Right renal cortex interstitium (tissue), 3 donors: ENCODE measurements around the gene FBXW11. TPM values are rescaled to one million over a fixed set of nuclear protein-coding genes. Genes with fewer than 3 reads are reported as not detected.

Experiments used
- DNase-seq, 3 donors: peaks; one replicate each; pipeline ENCODE4 v3.0.0-alpha.2; 2013; ENCODE audit warnings: low read depth in 3 of 3, low spot score in 2 of 3
- polyA plus RNA-seq, 3 donors: library from polyadenylated mRNA; unstranded; fragments of 120-200 nt; gene quantifications; one replicate each; pipeline ENCODE4 v1.2.1, GENCODE V29; 2013; ENCODE audit not compliant: insufficient read length in 3 of 3

FBXW11 gene
- polyA plus RNA-seq, 3 donors: 59.8 to 61.3 (median 60.0) TPM

DNA sequence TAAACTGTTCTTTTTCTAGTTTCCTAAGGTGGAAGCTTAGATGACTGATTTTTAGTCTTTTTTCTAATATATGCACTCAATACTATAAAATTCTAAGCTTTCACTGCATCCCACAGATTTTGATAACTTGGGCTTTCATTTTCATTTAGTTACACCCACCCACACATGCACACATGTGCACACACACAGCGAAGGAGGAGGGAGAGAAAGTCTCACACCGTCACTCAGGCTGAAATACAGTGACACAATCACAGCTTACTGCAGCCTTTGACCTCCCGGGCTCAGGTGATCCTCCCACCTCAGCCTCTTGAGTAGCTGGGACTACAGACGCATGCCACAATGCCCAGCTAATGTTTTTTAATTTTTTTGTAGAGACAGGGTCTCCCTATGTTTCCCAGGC is 124.3 kb downstream of the FBXW11 start:
- no peak for DNase-seq

DNA sequence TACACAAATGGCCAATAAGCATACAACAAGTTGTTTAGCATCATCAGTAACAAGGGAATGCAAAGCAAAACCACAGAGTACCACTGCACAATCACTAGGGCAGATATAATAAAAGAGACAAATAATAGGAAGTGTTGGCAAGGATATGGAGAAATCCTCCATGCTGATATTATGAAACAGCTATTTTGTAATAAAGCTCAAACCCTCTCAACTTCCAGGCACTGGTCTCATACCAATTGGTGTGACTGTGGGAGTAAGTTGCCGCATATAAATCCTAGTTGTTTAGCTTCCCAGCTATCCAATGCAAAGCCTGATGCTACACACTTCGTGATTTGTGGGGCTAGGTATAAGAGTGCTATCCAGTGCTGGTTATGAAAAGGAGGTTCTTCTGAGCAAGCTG is 132.2 kb downstream of the FBXW11 start:
- DNase-seq: no peak

DNA sequence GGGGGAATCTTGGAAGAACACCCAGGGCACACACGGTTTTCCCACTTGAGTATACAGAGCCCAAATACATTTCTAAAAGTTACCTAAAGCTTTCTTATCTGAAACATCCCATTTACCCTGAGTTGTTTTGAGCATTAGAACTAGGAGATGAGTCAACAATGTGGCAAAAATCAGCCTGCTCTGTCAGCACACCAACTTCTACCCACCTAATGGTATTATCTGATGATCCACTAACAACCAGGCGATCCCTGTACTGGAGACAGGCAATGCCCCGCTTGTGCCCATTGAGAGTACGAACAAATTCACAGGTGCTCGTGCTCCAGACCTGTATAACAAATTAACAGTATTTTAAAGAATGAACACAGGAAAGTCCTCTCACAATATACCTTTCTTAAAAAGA is 133.8 kb downstream of the FBXW11 start:
- no peak for DNase-seq

DNA sequence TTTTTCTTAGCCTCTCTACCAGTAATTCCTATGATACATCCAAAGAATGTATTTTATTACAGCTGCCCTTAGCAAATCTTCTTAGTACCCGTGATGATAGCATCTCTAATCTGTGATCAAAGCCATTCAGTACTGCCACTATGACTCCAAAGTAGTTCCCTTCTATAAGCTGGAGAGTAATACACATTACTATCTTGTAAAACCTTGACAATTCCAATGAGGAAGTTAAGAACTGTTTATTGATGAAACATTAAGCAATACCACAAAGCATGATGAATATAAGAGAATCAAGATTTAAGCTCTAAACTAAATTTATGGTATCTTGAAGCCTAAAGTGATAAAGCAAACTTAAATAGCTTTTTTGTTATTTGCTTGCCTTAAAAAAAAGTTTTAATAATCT is 134.7 kb downstream of the FBXW11 start:
- no peak for DNase-seq

- no peak for DNase-seq
These were observed 136.5 kb downstream of the FBXW11 start for GRCh38 chr5:171869956-171870355.

DNA sequence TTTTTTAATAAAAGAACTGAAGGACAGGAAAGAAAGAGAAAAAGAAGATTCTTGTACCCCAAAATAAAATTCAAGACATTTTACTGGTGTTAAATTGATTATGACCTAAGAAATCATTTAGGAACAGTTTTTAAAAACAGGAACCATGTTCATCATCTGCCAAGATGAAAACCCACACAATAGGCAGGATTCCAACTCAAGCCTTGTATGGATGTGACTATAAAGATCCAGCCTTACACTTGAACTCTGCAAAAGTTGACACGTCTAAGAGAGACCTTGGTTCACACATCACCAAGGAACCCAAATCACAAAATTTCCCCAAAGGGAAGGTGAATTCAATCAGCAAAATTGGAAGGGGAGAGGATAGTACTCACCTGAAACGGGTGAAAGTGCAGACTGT is 138.2 kb downstream of the FBXW11 start:
- no peak for DNase-seq

DNA sequence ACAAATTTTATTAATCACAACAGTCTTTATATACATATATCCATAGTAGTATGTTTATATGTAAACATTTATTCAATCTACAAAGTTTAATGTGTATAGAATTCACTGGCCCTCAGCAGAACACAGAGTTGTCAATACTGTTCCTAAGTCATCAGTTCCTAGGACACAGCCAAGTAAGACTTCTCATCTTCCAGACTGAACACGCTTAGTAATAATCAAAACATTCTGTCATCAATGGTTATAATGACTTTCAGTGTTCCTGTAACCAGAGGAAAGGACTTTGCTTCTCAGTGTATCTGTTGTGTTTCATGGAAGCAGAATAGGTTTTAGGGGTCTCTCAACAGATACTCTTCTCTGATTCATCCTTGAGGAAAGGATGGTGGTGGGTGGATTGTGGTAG is 138.7 kb downstream of the FBXW11 start:
- no peak for DNase-seq

GRCh38 chr5:171865471-171865870 is 141.0 kb downstream of the FBXW11 start:
- no peak for DNase-seq

- DNase-seq: no peak
These were observed 142.5 kb downstream of the FBXW11 start for GRCh38 chr5:171863935-171864334.

DNA sequence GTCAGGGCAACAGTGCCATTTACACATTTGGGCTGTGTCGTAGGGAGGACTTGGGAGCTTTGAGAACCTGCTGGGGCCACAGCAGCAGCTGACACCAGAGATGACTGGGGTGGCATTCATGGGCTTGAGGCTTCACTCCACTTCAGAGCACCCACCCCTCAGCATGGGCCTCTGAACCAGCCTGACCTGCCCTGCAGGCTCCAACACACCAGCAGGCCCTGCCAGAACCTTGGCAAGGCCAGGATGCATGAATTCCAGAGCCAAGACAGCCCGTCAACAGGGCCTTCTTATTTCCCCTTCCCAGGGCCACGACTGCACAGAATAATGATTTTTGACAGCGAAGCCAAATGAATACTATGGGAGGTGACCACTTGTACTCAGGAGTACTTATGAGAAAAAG is 143.8 kb downstream of the FBXW11 start:
- DNase-seq: no peak

DNA sequence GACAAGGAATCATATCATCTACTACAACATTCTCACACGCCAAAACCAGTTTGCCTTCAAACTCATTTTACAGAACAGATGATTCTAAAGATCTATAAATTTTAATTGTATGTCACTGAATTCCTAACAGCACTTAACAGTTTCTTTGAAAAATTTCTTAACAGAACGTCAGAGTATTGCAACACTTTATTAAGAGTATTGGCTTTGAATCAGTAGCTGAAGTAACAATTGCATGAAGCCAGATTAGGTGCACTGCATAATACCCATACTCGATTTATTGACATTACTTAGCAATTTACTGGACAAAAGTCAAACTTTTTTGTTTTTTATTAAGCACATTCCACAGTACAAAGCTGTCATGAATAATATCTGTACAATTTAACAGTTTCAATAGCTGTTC is 145.1 kb downstream of the FBXW11 start:
- DNase-seq: no peak

GRCh38 chr5:171858303-171858702 is 148.1 kb downstream of the FBXW11 start:
- no peak for DNase-seq

DNA sequence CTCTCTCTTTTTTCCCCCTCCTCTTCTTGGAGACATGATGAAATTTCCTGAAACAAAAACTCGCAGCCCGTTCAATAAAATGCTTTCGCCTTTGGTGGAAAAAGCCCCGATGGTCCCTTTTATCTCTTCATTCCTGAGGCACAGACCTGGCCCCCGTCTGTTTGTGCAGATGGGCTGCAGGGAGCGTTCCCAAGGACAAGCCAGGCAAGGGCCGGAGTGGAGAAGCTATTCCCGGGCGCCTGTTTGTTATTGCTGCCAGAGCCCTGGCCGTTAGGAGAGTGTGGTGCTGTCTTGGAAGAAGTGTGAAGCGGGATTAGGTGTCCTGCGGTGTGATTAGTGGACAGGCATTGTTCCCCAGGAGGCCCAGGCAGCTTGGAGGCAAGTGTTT is 149.0 kb downstream of the FBXW11 start:
- no peak for DNase-seq

- DNase-seq: no peak
These were observed 150.4 kb downstream of the FBXW11 start for GRCh38 chr5:171855798-171856763.

DNA sequence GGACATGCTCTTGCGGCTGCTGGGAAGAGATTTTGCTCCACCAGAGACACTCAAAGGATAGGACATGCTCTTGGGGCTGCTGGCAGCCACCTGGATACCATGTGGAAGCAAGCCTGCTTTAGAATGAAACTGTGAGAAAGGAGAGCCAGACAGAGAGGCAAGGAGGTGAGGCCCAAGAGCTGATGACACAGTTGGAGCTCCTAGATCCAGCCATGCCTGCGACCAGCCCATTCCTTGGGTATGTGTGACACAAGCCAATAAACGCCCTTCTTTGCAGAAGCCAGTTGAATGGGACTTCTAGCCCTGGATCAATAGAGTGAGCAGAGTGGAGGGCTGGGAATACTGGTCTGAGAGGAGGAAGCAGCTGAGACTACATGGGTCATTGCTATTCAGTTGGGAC is 151.2 kb downstream of the FBXW11 start:
- no peak for DNase-seq

- DNase-seq: no peak
These were observed 154.2 kb downstream of the FBXW11 start for GRCh38 chr5:171852255-171852681.

- no peak for DNase-seq
These were observed 155.2 kb downstream of the FBXW11 start for GRCh38 chr5:171851251-171851650.

GRCh38 chr5:171850324-171850947 is 156.0 kb downstream of the FBXW11 start:
- DNase-seq: no peak

DNA sequence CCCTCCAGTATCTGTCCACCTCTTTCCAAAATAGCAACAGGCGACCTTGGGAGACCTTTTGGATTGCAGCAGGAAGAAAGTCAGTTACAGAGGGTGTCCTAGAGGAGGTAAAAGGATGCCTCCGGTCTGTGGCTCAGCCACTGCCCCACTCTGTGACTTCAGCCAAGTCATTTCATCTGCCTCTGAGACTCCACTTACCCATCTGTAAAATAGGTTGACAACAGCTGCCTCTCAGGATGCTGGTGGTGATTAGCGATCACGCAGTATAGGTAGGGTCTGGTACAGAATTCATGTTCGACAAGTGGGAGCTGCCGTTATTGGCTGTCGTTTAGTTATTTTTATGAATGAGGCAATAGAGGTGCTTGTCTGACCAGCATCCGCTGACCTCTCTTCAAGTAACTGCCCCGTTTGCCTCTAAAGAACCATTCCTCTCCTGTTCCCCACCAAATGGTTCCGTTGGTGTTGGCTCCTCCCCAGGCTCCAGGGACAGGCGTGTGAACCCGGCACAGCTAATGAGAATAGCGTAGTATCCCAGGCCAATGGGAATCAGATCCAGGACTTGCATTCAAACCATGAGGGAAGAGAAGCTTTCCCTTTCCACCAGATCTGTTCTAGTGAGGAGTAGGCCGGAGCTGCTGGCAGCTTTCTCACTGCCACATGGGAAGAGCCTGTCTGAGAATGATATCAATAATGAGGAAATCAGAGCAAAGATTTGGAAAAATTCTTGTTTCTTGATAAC is 156.7 kb downstream of the FBXW11 start:
- no peak for DNase-seq

DNA sequence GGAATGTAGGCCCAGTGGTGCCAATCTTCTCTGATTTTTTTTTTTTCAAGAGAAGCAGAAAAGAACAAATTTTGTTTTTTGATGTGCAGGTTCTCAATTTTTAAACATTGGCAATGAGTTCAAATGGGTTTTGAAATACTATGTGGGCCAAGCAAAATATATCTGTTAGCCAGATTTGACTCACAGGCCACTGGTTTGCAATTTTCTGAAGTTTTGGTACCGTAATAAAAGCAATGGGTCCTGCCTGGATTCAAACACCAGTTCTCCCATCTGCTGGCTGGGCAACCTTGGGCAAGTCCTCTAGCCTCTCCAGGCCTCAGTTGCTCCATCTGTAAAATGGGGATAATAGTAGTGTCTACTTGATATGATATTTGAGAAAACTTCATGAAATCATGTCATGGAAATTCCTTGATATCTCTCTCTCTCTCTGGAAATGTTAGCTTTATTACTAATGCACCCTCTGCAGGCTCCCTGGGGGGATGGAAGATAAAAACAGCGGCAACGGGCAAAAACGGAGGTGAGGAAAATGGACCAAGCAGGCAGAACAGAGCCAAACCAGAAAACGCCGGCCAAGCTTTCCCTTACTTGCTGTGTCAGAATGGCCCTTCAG is 157.4 kb downstream of the FBXW11 start:
- DNase-seq: no peak

DNA sequence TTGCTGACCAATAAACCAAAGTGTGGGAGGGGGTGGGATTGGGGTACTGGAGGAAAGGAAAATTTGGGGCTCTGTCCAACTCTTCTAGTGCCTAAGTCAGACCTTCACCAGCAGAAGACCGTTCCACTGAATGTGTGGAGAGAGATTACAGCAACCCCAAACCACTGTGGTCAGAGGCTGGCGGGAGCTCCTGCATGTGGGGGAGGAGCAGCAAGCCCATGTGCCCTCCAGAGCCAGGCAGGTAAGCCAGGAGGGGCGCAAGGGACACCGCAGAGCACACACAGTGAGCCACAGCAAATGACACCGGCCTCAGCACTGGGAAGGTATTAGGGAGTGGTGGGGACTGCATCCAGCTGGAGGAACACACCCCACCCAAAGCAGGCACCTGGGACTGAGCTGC is 158.0 kb downstream of the FBXW11 start:
- DNase-seq: no peak
